Fibroblast of skin of left quadriceps (primary cell): Measurements from ENCODE around the gene ANKEF1.
A peak's percentile ranks its signal among the peaks of the same experiment; 100 is the strongest.

ENCODE experiments used
- DNase-seq, 2 experiments: peaks; one replicate each; pipeline ENCODE4 v3.0.0-alpha.2; 2013; ENCODE audit warnings: low read depth in 2 of 2

Gene ANKEF1

GRCh38 chr20:10080574-10080973 is 45.8 kb downstream of the ANKEF1 start:
- no peak for DNase-seq

DNA sequence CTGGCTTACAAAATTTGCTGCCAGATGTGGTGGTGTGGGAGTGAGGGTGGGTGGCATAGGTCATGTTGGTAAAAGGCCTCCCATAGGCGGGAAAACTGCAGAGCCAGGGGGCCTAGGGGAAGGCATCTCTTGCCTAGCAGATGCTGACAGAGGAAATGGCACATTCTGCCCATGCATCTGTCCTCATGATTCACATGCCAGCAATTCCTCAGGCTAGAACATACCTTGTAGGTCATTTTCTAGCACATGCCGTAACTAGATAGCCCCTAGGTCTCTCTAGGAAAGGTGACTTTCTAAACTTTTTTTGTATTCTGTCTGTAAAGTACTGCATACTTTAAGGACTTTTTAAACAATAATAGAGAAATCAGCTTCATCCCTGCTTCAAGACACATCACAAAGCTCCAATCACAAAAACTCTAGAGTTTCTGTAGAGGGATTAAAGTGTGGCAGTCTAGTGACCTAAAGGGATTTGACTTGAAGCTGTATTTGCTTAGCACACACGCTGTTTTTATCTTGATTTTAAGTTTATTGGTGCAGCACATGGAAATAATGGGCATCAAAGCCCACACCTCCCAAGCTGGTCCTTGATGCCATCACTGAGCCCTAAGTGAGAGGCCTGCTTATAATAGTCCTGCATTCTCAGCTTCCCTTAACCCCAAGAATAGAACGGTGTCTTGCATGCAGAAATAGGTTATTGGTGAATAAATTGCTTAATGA is 55.2 kb downstream of the ANKEF1 start:
- DNase-seq: no peak

GRCh38 chr20:10090588-10091166 is 55.9 kb downstream of the ANKEF1 start:
- DNase-seq: no peak

GRCh38 chr20:10093087-10093591 is 58.4 kb downstream of the ANKEF1 start:
- DNase-seq: peak in 1 of 2 experiments; percentile 27

DNA sequence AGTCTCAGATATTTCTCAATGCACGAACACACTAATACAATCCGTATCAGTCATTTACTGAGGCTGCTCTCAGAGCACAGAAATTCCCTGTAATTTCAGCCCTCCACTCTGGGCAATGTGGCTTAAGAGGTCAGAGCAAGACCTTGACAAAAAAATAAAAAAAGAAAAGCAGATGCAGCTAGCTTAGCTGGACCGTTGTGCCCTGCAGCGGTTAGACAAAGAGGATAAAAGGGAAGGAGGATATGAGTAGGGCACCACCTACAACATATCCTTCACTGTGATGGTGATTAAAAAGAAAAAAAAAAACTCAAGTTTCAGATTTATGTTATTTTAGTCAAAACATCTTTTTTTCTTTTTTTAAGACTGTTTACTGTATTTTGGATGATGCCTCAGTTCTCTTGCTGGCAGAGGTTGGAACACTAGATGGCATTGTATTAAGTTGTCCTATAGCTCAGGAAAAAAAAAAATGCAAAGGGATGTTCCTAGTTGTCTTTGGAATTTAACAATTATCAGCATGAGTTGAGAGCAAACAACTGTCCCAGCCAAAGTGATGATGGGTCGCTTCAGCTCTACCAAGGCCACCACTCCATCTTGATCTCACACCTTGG is 59.9 kb downstream of the ANKEF1 start:
- DNase-seq: no peak

DNA sequence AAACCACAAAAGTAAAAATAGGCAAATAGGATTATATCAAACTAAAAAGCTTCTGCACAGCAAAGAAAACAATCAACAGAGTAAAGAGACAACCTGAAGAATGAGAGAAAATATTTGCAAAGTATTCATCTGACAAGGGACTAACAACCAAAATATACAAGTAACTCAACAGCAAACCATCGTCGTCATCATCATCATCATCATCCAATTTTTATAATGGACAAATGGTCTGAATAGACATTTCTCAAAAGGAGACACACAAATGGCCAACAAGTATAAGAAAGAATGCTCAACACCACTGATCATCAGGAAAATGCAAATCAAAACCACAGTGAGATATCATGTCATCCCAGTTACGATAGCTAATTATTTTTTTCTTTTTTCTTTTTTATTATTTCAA is 62.0 kb downstream of the ANKEF1 start:
- DNase-seq: no peak

DNA sequence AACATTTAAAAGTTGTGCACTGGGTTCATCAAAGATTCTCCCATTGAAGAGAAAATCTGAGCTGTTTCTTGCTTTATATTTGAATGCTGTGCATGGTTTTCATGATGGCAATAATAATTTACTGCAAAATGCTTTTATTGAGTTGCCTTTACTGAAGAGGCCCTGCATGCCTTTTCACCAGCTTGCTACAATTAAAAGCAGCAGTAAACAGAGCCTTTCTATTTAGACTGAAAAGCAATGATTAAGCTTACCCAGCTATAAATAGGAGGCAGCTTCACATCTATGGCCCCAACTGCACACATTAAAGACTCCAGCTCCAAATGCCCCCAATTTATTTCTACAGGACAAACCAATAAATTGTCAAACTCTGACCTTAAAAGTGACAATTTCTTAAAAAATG is 70.3 kb downstream of the ANKEF1 start:
- no peak for DNase-seq
